Activated CD4-positive, CD25-positive, alpha-beta regulatory T cell (primary cell): Measurements from ENCODE around the gene BRD2.
"Not testable (repeated sequence)": the region's sequence is repeated elsewhere in the genome, so short reads cannot be mapped to it uniquely, and the experiment has no call there.

ENCODE experiments used
- DNase-seq, 4 experiments: peaks; one replicate each; lab custom pipeline; 2025; lab: John Stamatoyannopoulos, UW

BRD2 gene

DNA sequence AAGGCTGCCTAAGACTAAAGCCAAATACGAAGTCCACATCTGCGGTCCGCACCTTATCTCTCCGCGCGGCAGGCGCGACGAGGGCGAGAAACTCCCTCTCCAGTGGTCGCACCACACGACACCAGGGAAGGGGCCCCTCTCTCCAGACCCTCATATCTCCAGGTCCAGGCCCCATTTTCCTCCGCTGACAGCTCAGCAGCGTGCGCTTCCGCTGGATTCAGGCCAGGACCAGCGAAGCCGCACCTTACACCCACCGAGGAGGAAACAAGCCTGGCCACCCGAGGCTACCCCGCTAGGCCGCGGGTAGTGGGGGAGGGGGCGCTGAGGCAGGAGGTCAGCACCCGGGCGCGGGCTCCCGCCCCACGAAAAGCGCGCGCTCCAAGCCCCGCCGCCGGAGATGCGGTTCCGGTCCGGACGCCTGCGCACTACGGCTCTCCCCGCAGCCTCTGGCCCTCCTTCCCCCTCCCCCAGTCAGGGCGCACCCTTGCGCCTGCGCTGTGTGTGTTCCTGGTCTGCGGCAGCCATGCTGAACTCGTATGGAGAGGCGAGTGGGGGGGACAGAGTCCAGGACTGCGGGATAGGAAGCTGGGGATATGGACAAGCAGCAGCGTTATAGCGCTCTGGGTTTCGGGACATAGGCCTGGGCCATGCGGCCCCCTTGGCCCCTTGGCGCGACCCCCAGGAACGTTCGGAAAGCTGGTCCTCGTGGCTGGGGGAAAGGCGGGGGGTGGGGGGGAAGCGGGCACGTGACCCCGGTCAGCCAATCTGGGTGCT lies at the start of gene BRD2:
Gene BRD2 (plus strand): TSS at position 502 of the 774 bp plus-strand sequence. CDS start 4,305 bp downstream, outside the sequence.
- DNase-seq = peak; percentile 87 to 94 (median 89)

DNA sequence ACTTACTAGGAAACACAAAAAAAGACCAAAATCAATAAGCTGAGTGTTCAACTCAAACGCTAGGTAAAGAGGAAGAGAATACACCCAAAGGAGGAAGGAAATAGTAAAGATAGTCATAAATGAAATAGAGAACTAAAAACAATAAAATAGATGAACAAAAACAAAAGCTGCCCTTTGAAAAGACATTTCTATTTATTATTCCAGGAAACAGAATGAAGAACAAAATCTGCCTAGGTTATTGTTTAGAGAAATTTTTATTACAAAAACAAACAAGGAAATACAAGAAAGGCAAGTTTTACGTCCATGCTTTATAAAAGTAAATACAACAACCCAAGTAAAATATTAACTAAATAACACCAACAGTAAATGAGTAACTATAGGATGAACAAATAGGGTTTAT lies 47.7 kb upstream of the BRD2 start:
- DNase-seq = no peak

DNA sequence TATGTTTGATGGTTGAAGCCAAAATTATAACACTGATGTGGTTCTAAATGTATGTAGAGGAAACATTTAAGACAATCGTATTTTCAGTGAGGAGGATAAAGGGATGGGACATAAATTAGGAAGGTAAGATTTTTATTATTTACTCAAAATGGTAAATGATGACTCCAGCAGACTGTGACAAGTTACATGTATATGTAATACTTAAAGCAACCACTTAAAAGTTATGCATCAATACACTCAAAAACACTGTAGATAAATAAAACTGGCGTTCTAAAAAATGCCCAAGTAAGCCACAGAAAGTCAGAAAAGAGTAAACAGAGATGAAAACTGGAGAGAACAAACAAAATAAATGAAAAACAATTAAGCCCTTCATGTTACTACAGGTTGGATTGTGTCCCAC lies 46.3 kb upstream of the BRD2 start:
- no peak for DNase-seq

DNA sequence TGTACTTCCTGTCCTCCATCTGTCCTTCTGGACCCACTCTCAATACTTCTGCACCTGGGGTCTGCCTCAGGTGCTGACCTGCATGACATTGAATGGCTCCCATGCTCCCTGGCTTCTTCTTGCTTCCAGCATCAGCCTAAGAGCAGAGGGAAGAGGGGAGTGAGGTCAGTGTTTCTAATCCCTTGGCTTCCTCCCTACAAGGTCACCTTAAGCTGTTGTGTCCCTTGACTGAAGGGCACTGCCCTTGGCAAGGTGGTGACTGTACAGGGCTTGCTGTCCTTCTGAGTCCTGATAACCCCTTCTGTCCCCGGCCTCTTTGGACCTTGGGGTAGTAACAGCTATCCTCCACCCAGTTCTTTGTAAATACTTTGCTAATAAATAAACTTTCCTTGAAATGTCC lies 37.2 kb upstream of the BRD2 start:
- no peak for DNase-seq

DNA sequence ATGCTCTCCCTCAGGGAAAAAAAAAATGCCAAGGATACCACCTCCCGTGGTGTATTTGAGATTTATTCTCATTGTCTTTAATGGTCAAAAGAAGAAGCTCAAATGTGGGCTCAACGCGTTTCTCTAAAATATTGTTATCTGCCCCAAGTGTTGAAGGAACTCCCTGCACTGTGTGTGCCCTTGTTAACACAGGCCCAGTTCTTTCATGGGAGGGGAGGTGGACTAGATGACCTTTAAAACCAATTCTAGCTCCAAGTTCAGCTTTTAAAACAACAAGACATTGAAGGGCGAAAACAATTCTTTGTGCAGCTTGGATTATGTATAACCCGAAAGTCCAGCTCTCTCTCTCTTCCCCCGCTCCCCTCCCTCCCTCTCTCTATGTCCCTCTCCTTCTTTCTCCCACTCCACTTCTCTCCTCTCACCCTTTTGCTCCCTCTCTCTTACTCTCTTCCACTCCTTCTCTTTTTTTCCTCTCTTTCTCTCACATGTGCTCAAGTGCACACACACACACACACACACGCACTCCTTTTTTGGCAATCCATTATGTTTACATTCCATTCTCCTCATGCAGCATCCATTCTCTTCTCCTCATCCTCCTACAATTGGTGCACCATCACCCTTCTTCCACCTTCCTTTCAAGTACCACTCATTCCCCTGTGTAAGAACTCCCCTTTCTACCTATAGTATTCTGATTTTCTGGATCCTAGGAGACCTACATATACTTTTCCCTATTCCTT lies 36.1 kb upstream of the BRD2 start:
- DNase-seq = no peak

DNA sequence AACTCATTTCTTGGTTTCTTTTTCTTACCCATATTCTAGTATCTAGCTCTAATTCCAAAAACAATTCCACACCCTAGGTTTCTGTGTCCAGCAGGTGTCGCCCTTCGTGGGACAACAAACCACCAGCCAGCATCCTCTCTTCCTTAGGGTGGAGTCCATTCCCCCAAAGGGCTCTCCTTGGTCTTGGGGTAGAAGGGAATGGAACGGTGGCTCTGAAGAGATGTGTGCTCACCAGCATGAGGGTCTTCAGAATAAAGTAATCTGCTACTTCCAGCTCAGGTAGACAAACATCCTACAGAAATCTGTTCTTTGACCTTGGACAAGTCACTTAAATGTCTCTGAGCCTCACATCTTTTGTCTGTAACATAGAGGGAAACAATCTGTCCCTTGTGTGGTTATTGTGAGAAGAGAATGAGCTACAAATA lies 34.7 kb upstream of the BRD2 start:
- DNase-seq = peak; percentile 44 to 74 (median 49)

DNA sequence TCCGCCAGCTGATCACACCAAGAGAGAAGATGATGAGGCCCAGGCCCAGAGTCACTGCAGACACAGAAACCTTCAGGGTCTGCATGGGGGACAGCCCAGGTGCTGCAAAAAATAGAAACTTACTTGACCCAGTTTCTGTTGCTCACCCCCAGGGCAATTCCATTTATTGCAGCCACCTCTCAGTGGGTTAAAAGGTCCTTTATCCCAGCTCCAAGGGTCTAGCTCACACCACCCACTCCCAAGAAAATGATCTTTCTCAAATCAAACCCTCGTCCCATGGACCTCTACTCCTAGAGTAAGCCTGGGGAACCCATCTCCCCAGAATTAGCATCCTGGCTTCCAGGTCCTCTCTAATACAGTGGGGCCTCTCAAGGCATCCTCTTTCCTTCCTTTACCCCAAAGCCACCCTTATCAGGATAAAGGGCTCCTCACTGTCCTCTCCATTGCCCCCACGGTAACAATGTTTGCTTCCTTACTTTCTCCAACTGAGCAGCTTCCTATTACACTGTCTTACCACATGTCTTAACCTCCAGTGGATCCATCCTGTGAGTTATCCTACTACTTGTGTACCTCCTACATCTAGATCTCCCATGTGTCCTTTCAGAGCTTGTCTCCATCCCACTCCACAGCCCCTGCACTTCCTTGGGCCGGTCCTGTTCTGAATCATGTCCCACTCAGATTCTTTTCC lies 32.7 kb upstream of the BRD2 start:
- no peak for DNase-seq

DNA sequence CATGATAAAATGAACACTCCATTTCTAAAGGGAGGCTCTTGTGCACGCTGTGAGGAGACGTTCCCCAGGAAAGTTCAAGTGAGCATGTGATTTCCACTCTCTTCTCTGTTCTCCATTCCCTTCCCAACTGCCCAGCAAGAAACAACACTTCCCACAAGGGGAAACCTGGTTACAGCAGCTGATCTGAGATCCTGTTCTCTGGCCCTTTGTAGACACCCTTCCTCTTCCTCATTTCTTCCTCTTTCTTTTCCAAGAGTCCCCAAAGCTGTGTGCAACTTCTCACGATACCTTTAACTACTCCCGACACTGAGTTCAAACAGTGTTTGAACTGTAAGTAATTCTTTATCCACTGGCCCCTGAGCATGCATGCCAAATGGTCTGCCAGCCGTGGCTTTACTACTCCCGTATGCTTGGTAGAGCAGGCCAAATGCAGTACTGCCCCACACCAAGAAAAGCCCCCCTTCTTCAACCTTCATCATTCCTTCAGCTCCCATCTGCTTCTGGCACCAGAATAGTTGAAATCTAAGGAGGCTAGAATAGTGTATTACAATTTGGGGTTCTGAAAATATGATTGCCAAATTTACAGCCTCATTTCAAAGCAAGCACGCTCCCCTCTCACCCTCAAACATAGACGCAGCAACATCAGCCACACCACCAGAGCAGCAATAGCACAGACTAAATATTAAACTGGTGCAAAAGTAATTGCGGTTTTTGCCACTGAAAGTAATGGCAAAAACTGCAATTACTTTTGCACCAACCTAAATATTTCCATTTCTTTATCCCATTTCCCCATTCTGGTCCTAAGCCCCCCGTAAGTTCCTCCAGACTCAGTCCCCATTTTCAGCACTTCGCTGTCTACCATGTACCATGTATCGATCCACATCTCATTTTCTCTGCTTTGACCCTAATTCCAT lies 31.9 kb upstream of the BRD2 start:
- DNase-seq = no peak

DNA sequence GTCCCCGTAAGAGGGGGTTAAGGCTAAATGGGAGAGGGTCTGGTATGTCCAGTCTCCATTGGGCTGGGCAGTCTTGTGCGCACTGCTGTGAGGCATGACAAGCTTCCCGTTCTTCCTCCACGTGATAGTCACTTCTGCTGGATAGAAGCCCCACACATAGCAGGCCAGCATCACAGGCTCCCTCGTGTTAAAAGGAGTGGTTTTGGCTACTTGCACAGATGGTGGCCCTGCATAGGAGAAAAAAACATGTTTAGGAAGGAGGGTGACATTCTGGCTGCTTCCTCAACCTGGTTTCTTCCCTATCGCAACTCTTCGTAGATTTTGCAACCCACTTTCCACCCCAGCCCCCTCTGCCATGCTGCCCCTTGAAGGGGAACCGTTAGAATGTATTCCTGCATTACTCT lies 31.2 kb upstream of the BRD2 start:
- no peak for DNase-seq

DNA sequence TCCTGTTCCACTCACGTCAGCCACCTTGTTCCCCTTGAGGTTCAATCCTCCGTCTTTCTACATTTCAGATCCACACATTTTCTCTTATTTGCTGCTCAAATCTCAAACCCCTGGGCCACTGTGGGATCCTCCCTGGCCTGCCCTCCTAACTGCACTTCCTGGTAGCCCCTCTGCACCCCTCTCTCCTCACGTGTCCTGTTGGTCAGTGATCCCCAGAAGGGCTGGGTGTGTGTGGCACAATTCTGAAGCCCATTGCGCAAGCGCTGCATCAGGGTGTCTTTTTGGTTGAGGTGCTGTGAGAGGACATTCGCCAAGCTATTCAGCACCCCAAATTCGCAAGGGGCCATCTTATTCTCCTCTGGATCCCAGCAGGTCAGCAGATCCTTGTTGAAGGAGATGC lies 29.9 kb upstream of the BRD2 start:
- DNase-seq = no peak

DNA sequence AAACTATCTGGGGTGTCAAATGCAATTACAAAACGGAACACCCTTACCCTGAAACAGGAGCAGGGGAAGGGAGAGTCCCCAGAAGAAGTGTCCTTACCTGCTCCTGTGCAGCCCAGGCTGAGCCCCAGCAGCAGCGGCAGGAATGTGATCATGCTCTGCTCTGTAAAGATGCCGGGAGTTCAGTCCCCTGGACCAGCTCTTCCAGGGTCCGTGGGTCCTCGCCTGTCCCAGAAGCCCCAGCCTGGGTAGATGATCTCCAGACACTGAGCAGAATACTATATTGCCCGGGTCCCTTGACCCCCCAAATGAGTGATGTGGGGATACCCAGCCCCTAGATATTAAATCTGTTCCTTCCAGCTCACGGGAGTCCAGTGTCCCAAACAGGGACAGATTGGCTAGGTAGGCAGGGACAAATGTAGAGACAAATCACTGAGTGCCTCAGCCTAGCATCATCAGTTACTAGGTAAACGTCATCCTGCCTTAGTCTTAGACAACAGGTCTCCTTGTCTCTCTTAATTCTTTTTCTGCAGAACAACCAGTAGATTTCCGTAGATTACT lies 27.7 kb upstream of the BRD2 start, which contains the start of gene HLA-DMB:
Gene HLA-DMB (minus strand): TSS at position 373 of the 558 bp plus-strand sequence. CDS start 221 bp downstream, at position 152.
- DNase-seq = peak in 2 of 4 experiments; percentile 11 to 19

DNA sequence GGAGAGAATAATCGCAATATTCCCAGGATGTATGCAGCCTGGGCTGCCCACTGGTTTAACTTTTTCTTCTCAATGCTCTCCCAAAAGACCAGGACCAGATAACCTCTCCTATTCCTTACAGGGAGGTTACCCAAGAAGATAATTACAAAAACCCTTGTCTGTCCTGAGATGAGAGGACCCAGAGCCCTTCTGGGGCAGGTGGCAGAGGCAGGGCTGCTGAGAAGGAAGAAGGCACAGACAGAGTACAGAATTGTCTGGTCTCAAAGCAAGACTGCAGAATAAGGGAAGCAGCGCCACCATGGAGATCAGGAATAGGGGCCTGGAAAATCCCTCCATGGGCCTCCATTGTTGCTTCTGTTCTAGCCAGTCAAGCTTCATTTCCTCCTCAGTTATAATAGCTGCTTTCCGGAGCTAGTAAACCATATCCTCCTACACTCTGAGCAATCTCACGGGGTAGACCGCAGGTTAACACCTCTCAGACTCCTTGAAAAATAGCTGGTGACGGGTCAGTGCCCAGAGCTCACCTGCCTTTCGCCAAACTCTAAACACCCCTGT lies 27.1 kb upstream of the BRD2 start:
- DNase-seq = peak in 1 of 4 experiments; percentile 13

DNA sequence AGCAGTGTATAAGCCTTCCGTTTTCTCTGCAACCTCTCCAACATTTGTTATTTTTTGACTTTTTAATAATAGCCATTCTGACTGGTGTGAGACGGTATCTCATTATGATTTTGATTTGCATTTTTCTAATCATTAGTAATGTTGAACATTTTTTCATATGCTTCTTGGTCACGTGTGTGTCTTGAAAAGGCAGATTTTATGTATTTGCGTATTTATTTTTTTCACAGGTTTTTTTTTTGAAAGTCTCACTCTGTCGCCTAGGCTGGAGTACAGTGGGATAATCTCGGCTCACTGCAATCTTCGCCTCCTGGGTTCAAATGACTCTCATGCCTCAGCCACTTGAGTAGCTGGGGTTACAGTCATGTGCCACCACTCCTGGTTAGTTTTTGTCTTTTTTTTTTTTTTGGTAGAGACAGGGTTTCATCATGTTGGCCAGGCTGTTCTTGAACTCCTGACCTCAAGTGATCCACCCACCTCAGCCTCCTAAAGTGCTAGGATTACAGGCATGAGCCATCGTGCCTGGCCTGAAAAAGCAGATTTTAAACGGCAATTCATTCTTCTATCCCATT lies 25.8 kb upstream of the BRD2 start:
- not testable (repeated sequence) for DNase-seq

DNA sequence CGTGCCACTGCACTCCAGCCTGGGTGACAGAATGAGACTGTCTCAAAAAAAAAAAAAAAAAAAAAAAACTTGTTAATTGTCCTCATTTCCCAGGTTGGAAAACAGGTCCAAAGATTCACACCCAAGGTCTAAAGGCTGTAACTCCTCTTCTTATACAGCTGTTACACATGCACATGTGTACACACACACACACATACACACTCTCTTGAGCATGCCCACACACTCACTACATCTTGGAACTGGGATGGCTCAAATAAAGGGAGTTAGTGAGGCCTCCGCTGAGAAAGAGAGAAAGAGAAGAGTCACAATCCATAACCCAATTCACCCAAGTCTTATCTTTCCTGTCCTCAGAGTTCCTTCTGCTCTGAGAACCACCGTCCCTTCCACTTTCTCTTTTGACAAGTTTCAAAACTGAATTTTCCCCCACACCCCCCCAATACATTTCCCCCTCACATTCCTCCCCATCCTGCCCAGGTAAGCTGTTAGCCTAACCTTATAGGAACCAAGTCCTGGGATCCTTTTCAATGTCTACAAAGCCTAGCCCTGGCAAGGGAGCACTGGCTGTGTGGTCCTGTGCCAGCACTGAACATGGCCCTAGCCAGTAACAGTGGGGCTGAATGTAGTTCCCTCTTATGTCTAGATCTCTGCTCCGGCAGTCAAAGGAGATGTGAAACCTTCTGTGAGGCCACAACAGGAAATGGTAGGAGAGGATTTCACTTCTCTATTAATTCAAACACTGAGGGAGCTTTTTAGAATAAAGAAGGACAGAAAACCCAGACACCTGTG lies 24.3 kb upstream of the BRD2 start:
- no peak for DNase-seq

DNA sequence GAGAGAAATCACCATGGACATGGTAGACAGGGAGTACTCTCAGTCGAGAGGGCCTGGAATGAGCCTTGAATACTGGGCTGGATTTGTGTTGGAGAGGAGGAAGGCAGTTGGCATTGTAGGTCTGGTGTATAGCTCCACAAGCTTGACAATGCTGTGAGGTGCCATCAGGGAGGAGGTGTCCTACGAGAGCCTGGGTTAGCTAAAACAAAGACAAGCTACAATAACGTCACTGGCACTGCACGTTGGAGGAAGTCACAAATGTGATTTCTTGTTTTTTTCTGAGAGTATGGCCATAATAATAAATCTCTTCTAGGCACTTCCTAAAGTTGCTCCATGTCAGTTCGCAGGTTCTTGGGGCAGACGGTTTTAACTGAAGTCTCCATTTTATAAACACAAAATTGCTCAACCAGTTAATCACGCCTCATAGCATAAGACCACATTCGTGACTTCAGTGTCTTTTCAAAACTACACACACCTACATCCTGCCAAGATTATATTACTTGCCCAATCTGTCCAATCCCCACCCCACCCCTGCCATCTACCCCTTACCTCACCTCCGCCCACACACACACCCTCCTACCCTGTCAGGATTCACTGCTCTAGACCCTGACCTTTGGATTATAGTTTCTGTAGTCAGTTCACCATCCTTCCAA lies 23.2 kb upstream of the BRD2 start:
- no peak for DNase-seq

DNA sequence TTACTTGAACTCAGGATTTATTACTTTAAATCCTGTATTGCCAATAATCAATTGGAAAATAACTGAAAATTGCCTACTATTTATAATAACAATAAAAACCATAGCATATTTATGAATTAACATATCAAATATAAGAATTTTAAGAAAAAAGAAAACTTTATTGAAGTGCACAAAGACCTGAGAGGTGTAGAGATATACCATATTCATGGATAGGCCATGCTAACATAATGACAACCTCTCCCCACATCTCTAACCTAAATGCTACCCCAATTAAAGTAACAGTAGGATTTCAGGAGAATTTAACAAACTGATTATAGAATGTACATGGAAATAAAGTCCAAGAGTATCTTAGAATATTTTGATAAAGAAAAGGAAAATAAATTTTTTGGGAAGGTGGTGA lies 22.4 kb upstream of the BRD2 start:
- no peak for DNase-seq

DNA sequence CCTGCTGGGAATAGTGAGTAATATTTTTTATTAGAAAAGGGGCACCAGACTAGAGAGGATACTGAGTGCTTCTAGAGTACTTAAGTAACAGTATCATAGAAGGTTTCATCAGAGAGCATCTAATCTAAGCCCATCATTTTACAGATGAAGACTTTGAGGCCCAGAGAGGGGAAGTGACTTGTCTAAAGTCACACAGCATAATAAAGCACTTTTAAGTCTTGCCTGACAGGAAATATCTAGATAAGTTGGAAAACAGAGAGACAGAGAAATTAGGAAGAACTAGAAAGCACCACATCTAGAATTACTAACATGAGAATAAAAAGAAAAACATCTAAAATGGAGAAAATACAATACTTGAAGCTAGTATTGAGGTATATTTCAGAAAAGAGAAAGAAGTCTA lies 21.5 kb upstream of the BRD2 start:
- DNase-seq = no peak

DNA sequence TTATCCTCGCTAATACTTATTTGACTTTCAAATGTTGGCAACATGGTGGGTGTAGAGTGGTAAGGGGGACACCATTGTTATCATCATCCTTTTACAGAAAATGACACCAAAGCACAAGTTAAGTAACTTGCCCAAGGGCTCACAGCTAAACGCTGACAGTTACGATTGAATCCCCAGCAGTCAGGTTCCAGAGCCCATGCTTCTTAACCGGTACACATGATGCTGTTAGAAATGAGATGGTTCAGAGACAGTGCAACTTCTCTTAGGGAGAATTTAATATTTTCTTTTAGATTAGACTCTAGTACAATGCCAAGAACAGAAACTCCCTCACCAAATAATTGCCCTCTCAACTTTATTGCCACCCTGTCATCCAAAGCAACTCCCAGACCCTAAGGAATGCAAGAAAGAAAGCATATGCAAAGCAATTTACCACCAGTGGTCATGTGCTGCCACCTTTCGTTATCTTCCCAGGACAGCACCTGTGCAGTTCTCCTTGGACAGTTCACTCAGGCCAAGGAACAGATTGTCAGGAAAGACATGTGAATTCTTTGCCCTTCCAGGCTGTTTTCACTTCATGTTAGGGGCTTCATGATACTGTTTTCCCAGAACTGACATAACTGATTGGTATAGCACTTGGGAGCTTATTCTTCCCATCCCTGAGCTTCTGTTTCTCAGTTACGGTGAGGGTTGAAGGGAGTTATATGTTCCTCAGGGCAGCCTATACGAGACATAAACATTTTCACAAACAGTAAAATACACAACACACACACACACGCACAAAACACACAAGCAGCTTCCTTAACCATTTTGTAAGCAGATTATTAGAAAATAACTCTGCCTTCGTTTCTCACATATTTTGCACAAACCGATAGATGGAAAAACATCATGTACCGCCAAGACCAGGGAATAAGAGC lies 20.6 kb upstream of the BRD2 start:
- no peak for DNase-seq
